ENCODE data around the gene RNF133. TPM values are rescaled to one million over a fixed set of nuclear protein-coding genes. Genes with fewer than 3 reads are reported as not detected.

Gene RNF133
- total RNA-seq, 1 donor from 2014 or later: 0.26 TPM

DNA sequence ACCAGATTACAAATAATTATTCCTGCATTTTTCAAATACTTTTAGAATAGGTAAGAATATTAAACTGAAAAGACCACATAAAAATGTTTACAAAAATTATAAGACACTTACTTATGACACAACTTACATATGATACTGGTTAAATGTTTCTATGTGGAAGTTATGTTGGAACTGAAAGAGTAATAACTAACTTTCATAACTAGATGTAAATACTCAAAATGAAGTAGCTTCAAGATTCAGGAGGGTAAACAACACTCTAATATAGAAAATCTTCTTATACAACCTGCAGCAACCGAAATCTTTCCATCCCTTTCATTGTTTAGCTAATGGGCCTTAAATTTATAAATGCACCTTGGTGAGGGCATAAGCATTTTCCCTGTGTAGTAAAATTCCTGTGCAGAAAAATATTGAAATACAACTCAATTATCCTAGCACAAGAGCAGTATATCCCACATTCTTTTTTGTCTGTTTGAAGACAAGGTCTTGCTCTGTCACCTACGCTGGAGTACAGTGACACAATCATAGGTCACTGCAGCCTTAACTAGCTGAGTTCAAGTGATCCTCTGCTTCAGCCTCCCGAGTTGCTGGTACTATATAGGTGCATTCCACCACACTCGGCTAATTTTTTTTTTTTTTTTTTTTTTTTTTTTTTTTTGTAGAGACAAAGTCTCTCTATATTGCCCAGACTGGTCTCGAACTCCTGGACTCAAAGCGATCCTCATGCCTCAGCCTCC lies 18.6 kb upstream of the RNF133 start:
- FAIRE-seq (no peak), DNase-seq (ENCODE audit: low read depth) (no peak)
- Histone ChIP-seq H3K4me3 (ENCODE audit: low read depth, low read length) (no peak overlapping the region), H3K36me3 (ENCODE audit: control insufficient read depth, insufficient read depth, low read length) (no peaks in the 10 kb centered on the region), H3K27me3 (ENCODE audit: control insufficient read depth, insufficient read depth, low read length) (no peaks in the 10 kb centered on the region)
- TF ChIP-seq CTCF (IDR thresholded peaks at IDR 0.05; ENCODE audit: insufficient read depth, low read length, severe bottlenecking): no peak

GRCh38 chr7:122715183-122715582 lies 16.3 kb upstream of the RNF133 start:
- no peak for DNase-seq (ENCODE audit: low read depth)
- Histone ChIP-seq H3K27me3 (ENCODE audit: control insufficient read depth, insufficient read depth, low read length) (no peaks in the 10 kb centered on the region), H3K36me3 (ENCODE audit: control insufficient read depth, insufficient read depth, low read length) (no peaks in the 10 kb centered on the region), H3K4me3 (ENCODE audit: low read depth, low read length) (no peak overlapping the region)
- FAIRE-seq: no peak
- no peak for TF ChIP-seq CTCF (IDR thresholded peaks at IDR 0.05; ENCODE audit: insufficient read depth, low read length, severe bottlenecking)

DNA sequence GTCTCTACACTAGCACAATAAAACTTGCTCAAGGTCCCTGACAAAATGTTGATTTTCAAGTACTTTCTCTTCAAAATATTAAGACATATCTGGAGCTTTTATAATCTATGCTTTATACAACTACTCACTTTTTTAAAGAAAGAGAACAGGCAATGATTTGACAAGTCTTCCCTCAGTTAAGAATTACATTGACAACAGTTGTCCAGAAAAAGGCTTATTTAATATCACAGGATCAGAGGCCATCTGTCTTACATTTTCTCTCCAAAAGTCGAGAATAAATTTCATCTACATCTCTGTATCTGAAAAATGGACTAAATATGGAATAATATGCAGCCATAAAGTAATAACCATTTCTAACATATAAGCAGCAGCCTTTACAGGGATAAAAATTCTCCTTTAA lies 12.0 kb upstream of the RNF133 start:
- TF ChIP-seq CTCF (IDR thresholded peaks at IDR 0.05; ENCODE audit: insufficient read depth, low read length, severe bottlenecking): no peak
- FAIRE-seq (no peak), DNase-seq (ENCODE audit: low read depth) (no peak)
- no peak overlapping the region for H3K4me3 ChIP-seq (ENCODE audit: low read depth, low read length)
- H3K36me3 ChIP-seq (ENCODE audit: control insufficient read depth, insufficient read depth, low read length): no peaks in the 10 kb centered on the region
- no peaks in the 10 kb centered on the region for H3K27me3 ChIP-seq (ENCODE audit: control insufficient read depth, insufficient read depth, low read length)

DNA sequence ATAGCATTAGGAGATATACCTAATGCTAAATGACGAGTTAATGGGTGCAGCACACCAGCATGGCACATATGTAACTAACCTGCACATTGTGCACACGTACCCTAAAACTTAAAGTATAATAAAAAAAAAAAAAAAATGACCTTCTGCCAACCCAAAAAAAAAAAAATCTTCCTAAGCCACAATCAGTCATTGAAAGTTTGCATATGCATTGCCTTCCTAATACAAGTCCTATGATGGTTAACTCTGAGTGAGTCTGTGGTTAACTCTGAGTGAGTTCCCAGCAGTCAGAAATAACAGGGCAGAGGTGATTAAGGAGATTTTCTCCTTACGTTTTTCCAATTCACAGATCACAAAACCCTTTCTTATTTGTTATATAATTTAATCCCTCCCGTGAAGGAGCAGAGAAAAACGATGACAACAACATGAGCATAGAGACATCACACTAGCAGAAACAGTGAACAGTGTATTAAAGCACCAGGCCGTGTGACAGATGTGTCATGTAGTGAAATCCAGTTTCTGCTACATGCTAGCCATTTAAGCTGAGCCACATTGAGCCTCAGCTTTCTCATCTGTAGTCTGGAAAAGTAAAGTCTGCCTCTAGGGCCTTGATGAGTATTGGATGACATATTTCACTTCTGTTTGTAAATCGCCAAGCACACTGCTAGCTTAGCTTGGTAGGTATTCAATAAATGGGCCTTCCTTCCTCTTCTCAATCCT lies 11.2 kb upstream of the RNF133 start:
- FAIRE-seq (no peak), DNase-seq (ENCODE audit: low read depth) (no peak)
- H3K4me3 ChIP-seq (ENCODE audit: low read depth, low read length): no peak overlapping the region
- TF ChIP-seq CTCF (IDR thresholded peaks at IDR 0.05; ENCODE audit: insufficient read depth, low read length, severe bottlenecking): no peak
- H3K36me3 ChIP-seq (ENCODE audit: control insufficient read depth, insufficient read depth, low read length): no peaks in the 10 kb centered on the region
- no peaks in the 10 kb centered on the region for H3K27me3 ChIP-seq (ENCODE audit: control insufficient read depth, insufficient read depth, low read length)

DNA sequence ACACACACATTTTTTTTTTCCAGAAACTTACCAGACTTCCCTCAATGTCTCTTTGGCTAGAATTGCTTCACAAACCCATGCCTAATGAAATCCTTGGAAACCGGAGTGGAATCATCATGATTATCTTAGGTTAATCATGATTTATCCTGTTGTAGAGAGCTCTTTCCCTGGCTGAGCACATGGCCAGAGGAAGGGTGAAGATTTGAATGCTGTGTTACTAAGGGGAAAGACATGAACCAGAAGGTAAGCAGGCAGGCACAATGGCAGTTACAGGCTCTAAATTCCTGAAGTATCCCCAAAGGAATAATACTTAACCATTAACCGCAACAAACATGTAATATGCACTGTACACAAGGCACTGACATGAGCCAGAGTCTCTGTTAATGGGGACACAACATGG lies 7.9 kb upstream of the RNF133 start:
- Histone ChIP-seq H3K27me3 (ENCODE audit: control insufficient read depth, insufficient read depth, low read length) (no peaks in the 10 kb centered on the region), H3K36me3 (ENCODE audit: control insufficient read depth, insufficient read depth, low read length) (no peaks in the 10 kb centered on the region), H3K4me3 (ENCODE audit: low read depth, low read length) (no peak overlapping the region)
- TF ChIP-seq CTCF (IDR thresholded peaks at IDR 0.05; ENCODE audit: insufficient read depth, low read length, severe bottlenecking): no peak
- DNase-seq (ENCODE audit: low read depth) (no peak), FAIRE-seq (no peak)

Data from bronchial epithelial cell (primary cell).